ENCODE results near the gene FBXL7.

The FBXL7 gene

GRCh38 chr5:15573590-15573989, 73.6 kb downstream of the FBXL7 start:
- TF ChIP-seq FOXM1 (IDR thresholded peaks at IDR 0.05; ENCODE audit: borderline replicate concordance, low read depth) (no peak), CREB1 (IDR thresholded peaks at IDR 0.05; ENCODE audit: low read depth) (no peak), ZBTB7A (IDR thresholded peaks at IDR 0.05; ENCODE audit: low read depth) (no peak), YY1 (IDR thresholded peaks at IDR 0.05; ENCODE audit: low read depth) (no peak), REST (IDR thresholded peaks at IDR 0.05; ENCODE audit: low read depth) (no peak), RAD21 (IDR thresholded peaks at IDR 0.05; ENCODE audit: low read depth) (no peak), MAX (IDR thresholded peaks at IDR 0.05) (no peak), CEBPB (IDR thresholded peaks at IDR 0.05) (no peak), TCF12 (IDR thresholded peaks at IDR 0.05; ENCODE audit: low read depth) (no peak), TAF1 (IDR thresholded peaks at IDR 0.05; ENCODE audit: low read depth) (no peak), EGR1 (IDR thresholded peaks at IDR 0.05) (no peak), NFIC (IDR thresholded peaks at IDR 0.05) (no peak), USF1 (IDR thresholded peaks at IDR 0.05) (no peak), EP300 (IDR thresholded peaks at IDR 0.05; ENCODE audit: borderline replicate concordance) (no peak)

GRCh38 chr5:15574128-15574527, 74.1 kb downstream of the FBXL7 start:
- no peak for TF ChIP-seq MAX (IDR thresholded peaks at IDR 0.05)
- no peak for TF ChIP-seq REST (IDR thresholded peaks at IDR 0.05; ENCODE audit: low read depth)
- no peak for TF ChIP-seq EGR1 (IDR thresholded peaks at IDR 0.05)
- TF ChIP-seq USF1 (IDR thresholded peaks at IDR 0.05): no peak
- no peak for TF ChIP-seq NFIC (IDR thresholded peaks at IDR 0.05)
- TF ChIP-seq TEAD4 (IDR thresholded peaks at IDR 0.05): no peak
- TF ChIP-seq CREB1 (IDR thresholded peaks at IDR 0.05; ENCODE audit: low read depth): no peak
- no peak for TF ChIP-seq FOXM1 (IDR thresholded peaks at IDR 0.05; ENCODE audit: borderline replicate concordance, low read depth)
- TF ChIP-seq EP300 (IDR thresholded peaks at IDR 0.05; ENCODE audit: borderline replicate concordance): no peak
- no peak for TF ChIP-seq ZBTB7A (IDR thresholded peaks at IDR 0.05; ENCODE audit: low read depth)
- no peak for TF ChIP-seq YY1 (IDR thresholded peaks at IDR 0.05; ENCODE audit: low read depth)
- no peak for TF ChIP-seq RAD21 (IDR thresholded peaks at IDR 0.05; ENCODE audit: low read depth)

- TF ChIP-seq EGR1 (IDR thresholded peaks at IDR 0.05): no peak
- TF ChIP-seq TAF1 (IDR thresholded peaks at IDR 0.05; ENCODE audit: low read depth): no peak
- no peak for TF ChIP-seq USF1 (IDR thresholded peaks at IDR 0.05)
- TF ChIP-seq TEAD4 (IDR thresholded peaks at IDR 0.05): no peak
- no peak for TF ChIP-seq RAD21 (IDR thresholded peaks at IDR 0.05; ENCODE audit: low read depth)
- TF ChIP-seq EP300 (IDR thresholded peaks at IDR 0.05; ENCODE audit: borderline replicate concordance): no peak
- TF ChIP-seq CEBPB (IDR thresholded peaks at IDR 0.05): no peak
- no peak for TF ChIP-seq MAX (IDR thresholded peaks at IDR 0.05)
- TF ChIP-seq YY1 (IDR thresholded peaks at IDR 0.05; ENCODE audit: low read depth): no peak
Measured at GRCh38 chr5:15574806-15575325, 74.9 kb downstream of the FBXL7 start.

- TF ChIP-seq TAF1 (IDR thresholded peaks at IDR 0.05; ENCODE audit: low read depth) (no peak), FOXM1 (IDR thresholded peaks at IDR 0.05; ENCODE audit: borderline replicate concordance, low read depth) (no peak), EP300 (IDR thresholded peaks at IDR 0.05; ENCODE audit: borderline replicate concordance) (no peak), EGR1 (IDR thresholded peaks at IDR 0.05) (no peak), USF1 (IDR thresholded peaks at IDR 0.05) (no peak), ZBTB7A (IDR thresholded peaks at IDR 0.05; ENCODE audit: low read depth) (no peak), RAD21 (IDR thresholded peaks at IDR 0.05; ENCODE audit: low read depth) (no peak), YY1 (IDR thresholded peaks at IDR 0.05; ENCODE audit: low read depth) (no peak), TCF12 (IDR thresholded peaks at IDR 0.05; ENCODE audit: low read depth) (no peak), REST (IDR thresholded peaks at IDR 0.05; ENCODE audit: low read depth) (no peak), TEAD4 (IDR thresholded peaks at IDR 0.05) (no peak), MAX (IDR thresholded peaks at IDR 0.05) (no peak), CEBPB (IDR thresholded peaks at IDR 0.05) (no peak), CREB1 (IDR thresholded peaks at IDR 0.05; ENCODE audit: low read depth) (no peak)
Measured at GRCh38 chr5:15575666-15576065, 75.7 kb downstream of the FBXL7 start.

Data from Ishikawa (cell line).